ENCODE measurements around the gene CLIP1. TPM values are rescaled to one million over a fixed set of nuclear protein-coding genes. Genes with fewer than 3 reads are reported as not detected.

Gene CLIP1
- total and polyA plus RNA-seq, 2 of the 13 experiments (the other 11 are each of a cell fraction or from before 2014, with no cell fraction given), result 28.9 to 43.7 TPM

- H3K4me1 ChIP-seq (ENCODE audit: insufficient read depth, low read length), result no peaks in the 10 kb centered on the region
- intact Hi-C loops (cut with micrococcal nuclease; ENCODE audit: unreplicated experiment) (no loop called here), in situ Hi-C loops (cut with HindIII; ENCODE audit: extremely low pct_ligation_motif_present, low pct_unique_long_range_greater_than_20kb) (no loop called here)
- no peaks in the 10 kb centered on the region for H3K9me3 ChIP-seq (ENCODE audit: low read length)
- WGBS (ENCODE audit: low lambda C conversion rate), result 88% methylated on average over 4 of the region's 4 CpGs
- no peak overlapping the region for H2AFZ ChIP-seq (ENCODE audit: low read length)
- FAIRE-seq (no peak), DNase-seq (ENCODE audit: low spot score) (no peak), ATAC-seq (no peak)
- no peaks in the 10 kb centered on the region for H3K27me3 ChIP-seq (ENCODE audit: control insufficient read depth in 1 of 2, insufficient read depth in 2 of 2, low read length in 2 of 2)
- no peak overlapping the region for H3K27ac ChIP-seq (ENCODE audit: extremely low read length, insufficient read depth, low read length)
- H3K4me2 ChIP-seq (ENCODE audit: low read depth, low read length), result no peak overlapping the region
- no TSS peak for BruUV-seq (replicated peaks)
- no peaks in the 10 kb centered on the region for H4K20me1 ChIP-seq (ENCODE audit: insufficient read depth, low read length)
- H3K4me3 ChIP-seq (replicated peaks in 1 of 3; ENCODE audit: insufficient read depth in 1 of 3, low read depth in 2 of 3, low read length in 3 of 3), result no peak overlapping the region
- ChIA-PET CTCF (ENCODE audit: low intra/inter-chr PET ratio, low total read pairs) (no interaction called here), POLR2A (no interaction called here)
- no peaks in the 10 kb centered on the region for H3K79me2 ChIP-seq (ENCODE audit: insufficient read depth, low read length)
- TF ChIP-seq NCOA2 (CRISPR knock-in tag; IDR thresholded peaks at IDR 0.05), result no peak
- no peak for TF ChIP-seq RERE (CRISPR knock-in tag; IDR thresholded peaks at IDR 0.05; ENCODE audit: low read depth)
- no peak for TF ChIP-seq FOXP4 (CRISPR knock-in tag; IDR thresholded peaks at IDR 0.05)
- TF ChIP-seq NPAS2 (CRISPR knock-in tag; IDR thresholded peaks at IDR 0.05; ENCODE audit: borderline replicate concordance), result no peak
- no peak for TF ChIP-seq ZFP1 (CRISPR knock-in tag; IDR thresholded peaks at IDR 0.05)
- no peak for TF ChIP-seq ZNF552 (CRISPR knock-in tag; IDR thresholded peaks at IDR 0.05; ENCODE audit: borderline replicate concordance)
- TF ChIP-seq CEBPZ (IDR thresholded peaks at IDR 0.05; ENCODE audit: low read length), result no peak
- TF ChIP-seq HMGXB3 (CRISPR knock-in tag; IDR thresholded peaks at IDR 0.05; ENCODE audit: borderline replicate concordance), result no peak
- TF ChIP-seq NR2F2 (IDR thresholded peaks at IDR 0.05; ENCODE audit: borderline replicate concordance, low read depth), result no peak
- peaks cover 6 to 27% of the 10 kb centered on the region in 2 experiments; a peak in 4 of 5 replicates for H3K36me3 ChIP-seq (replicated peaks in 1 of 2; ENCODE audit: control insufficient read depth in 1 of 2, insufficient read depth in 2 of 2, low read length in 2 of 2)
- no peak overlapping the region for H3K9ac ChIP-seq (ENCODE audit: insufficient read depth, low read depth, low read length)
Observed at GRCh38 chr12:122282061-122282460, 140.4 kb downstream of the CLIP1 start.
